ENCODE measurements around the gene MSLN.

- TF ChIP-seq, protein P1, sequence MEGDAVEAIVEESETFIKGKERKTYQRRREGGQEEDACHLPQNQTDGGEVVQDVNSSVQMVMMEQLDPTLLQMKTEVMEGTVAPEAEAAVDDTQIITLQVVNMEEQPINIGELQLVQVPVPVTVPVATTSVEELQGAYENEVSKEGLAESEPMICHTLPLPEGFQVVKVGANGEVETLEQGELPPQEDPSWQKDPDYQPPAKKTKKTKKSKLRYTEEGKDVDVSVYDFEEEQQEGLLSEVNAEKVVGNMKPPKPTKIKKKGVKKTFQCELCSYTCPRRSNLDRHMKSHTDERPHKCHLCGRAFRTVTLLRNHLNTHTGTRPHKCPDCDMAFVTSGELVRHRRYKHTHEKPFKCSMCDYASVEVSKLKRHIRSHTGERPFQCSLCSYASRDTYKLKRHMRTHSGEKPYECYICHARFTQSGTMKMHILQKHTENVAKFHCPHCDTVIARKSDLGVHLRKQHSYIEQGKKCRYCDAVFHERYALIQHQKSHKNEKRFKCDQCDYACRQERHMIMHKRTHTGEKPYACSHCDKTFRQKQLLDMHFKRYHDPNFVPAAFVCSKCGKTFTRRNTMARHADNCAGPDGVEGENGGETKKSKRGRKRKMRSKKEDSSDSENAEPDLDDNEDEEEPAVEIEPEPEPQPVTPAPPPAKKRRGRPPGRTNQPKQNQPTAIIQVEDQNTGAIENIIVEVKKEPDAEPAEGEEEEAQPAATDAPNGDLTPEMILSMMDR (IDR thresholded peaks at IDR 0.05): no peak
- TF ChIP-seq SIN3A (IDR thresholded peaks at IDR 0.05; ENCODE audit: borderline replicate concordance, low read depth, low read length) (no peak), POLR2AphosphoS5 (IDR thresholded peaks at IDR 0.05; ENCODE audit: low read depth, low read length) (no peak), FOXM1 (IDR thresholded peaks at IDR 0.05; ENCODE audit: low read depth) (no peak), RFX5 (IDR thresholded peaks at IDR 0.05; ENCODE audit: low read length) (no peak), GABPA (IDR thresholded peaks at IDR 0.05; ENCODE audit: low read depth) (no peak), FOXJ3 (CRISPR knock-in tag; IDR thresholded peaks at IDR 0.05) (no peak), EZH2phosphoT487 (IDR thresholded peaks at IDR 0.05; ENCODE audit: borderline replicate concordance, low read depth) (no peak), MXI1 (IDR thresholded peaks at IDR 0.05; ENCODE audit: low read depth, low read length) (no peak), TAF1 (IDR thresholded peaks at IDR 0.05; ENCODE audit: borderline replicate concordance, low read depth, low read length) (no peak), YY1 (IDR thresholded peaks at IDR 0.05; ENCODE audit: low read depth) (no peak), RCOR1 (IDR thresholded peaks at IDR 0.05; ENCODE audit: low read length) (no peak)
- TF ChIP-seq, protein P2, sequence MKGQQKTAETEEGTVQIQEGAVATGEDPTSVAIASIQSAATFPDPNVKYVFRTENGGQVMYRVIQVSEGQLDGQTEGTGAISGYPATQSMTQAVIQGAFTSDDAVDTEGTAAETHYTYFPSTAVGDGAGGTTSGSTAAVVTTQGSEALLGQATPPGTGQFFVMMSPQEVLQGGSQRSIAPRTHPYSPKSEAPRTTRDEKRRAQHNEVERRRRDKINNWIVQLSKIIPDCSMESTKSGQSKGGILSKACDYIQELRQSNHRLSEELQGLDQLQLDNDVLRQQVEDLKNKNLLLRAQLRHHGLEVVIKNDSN (IDR thresholded peaks at IDR 0.05; ENCODE audit: borderline replicate concordance, low read depth): no peak
- TF ChIP-seq, protein P3, sequence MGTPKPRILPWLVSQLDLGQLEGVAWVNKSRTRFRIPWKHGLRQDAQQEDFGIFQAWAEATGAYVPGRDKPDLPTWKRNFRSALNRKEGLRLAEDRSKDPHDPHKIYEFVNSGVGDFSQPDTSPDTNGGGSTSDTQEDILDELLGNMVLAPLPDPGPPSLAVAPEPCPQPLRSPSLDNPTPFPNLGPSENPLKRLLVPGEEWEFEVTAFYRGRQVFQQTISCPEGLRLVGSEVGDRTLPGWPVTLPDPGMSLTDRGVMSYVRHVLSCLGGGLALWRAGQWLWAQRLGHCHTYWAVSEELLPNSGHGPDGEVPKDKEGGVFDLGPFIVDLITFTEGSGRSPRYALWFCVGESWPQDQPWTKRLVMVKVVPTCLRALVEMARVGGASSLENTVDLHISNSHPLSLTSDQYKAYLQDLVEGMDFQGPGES (IDR thresholded peaks at IDR 0.05; ENCODE audit: low read depth, low read length): no peak
These were observed 57.6 kb downstream of the MSLN start for GRCh38 chr16:818132-818531.
